ENCODE measurements around the gene HEXIM2.
"Not testable (repeated sequence)": the region's sequence is repeated elsewhere in the genome, so short reads cannot be mapped to it uniquely, and the experiment has no call there.

Gene HEXIM2, protein sequence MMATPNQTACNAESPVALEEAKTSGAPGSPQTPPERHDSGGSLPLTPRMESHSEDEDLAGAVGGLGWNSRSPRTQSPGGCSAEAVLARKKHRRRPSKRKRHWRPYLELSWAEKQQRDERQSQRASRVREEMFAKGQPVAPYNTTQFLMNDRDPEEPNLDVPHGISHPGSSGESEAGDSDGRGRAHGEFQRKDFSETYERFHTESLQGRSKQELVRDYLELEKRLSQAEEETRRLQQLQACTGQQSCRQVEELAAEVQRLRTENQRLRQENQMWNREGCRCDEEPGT

DNA sequence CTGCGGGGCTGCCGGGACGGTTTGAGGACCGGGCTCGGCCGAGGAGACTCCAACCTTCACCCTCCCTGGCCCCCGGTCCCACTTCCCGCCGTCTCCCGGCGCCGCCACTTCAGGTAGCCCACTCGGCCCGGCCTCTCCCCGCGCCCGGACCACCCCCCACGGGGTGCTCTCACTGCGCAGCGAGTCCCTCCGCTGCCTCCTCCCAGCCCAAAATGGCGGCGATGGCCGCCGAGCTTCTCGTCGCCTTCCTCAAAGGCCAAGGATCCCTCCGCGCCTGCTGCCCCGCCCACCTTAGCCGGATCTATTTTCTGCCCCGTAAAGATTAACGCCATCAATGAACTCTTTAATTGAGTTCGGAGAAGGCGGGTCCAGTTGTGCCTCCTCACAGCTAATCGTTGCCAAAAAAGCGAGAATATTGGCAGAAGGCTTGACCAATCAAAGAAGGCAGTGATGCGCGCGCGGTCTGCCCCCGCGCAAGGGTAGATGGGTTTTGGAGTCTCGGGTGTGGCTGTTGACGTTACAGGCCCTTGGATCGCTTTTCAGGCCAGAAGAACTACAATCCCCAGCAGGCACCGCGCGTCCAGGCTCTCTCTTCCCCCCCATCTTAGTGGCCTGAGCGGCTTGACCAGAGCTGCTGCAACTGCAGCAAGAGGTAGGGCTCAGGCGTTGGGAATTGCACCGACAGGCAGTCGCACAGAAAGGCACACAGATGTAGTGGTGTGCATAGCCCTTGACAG, at the start of gene HEXIM2:
HEXIM2 (plus strand) TSS at position 588 of the 737 bp plus-strand sequence. CDS start 919 bp downstream, outside the sequence.
- DNase-seq (ENCODE audit: low read depth in 2 of 3, low spot score in 1 of 3): peak; percentile 93 to 99 (median 96)

GRCh38 chr17:45112559-45113423, 48.9 kb upstream of the HEXIM2 start:
- no peak for DNase-seq (ENCODE audit: low read depth in 2 of 3, low spot score in 1 of 3)

- DNase-seq (ENCODE audit: low read depth in 2 of 3, low spot score in 1 of 3): no peak
Observed at GRCh38 chr17:45113424-45113754, 48.3 kb upstream of the HEXIM2 start.

DNA sequence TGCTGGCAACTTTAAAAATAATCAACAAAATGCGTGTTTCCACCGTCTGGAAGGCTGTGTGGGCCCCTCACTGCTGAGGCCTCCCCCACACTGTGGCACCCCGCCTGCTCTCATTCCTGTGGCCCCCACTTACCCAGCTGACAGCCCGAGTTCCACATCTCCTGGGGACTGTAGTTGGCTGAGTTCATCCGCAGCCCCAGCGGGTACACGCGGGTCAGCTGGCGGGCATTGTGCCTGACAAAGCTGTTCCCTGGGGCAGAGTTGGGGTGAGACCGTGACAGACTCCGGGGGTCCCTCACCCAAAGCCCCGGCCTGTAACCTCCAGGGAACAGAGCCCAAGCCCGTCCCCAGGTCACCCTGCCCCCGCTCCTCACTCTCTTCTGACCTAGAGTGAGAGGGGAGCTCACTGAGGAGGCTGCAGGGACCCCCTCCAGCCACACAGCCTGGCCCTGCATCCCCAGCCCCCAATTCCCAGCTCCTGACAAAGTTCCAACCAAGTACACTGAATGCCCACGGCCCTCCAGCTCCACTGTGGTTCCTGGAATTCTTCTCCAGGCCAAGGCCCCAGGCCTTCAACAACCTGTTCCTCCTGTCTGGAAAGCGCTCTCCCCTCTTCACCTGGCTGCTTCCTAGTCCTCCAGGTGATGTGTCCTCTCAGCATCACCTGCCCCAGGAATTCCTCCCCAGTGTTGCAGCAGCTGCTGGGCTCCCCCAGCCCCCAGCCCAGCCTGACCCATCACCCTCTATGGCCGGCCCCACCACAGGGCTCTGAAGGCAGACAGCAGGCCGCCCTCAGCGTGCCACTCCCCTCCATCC, 47.4 kb upstream of the HEXIM2 start:
- no peak for DNase-seq (ENCODE audit: low read depth in 2 of 3, low spot score in 1 of 3)

DNA sequence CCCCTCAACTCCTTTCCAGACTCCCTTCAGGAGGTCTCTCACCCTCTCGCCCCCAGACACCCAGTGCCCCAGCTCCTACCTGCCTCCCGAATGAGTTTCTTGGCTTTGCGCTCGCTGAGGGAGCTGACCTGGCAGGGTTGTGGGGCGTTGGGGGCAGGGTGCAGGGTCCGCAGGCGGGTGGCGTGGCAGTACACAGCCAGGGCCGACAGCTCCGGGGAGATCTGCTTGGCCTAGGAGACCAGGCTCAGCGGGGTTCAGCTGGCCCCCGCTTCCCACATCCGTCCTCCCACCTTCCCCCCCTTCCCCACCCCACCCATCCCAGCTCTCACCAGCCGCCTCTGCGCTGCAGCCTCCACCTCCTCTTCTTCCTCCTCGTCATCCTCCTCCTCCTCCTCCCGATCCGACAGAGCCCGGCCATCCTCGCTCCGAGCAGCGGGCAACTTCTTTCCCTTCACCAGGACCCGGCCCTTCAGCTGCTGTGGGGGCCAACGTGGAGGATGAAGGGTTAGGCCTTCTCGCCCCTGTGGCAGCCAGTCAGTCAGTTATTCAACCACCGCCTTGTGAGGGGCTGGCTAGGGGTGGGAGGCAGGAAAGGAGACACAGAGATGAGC, 46.6 kb upstream of the HEXIM2 start:
- no peak for DNase-seq (ENCODE audit: low read depth in 2 of 3, low spot score in 1 of 3)

- DNase-seq (ENCODE audit: low read depth in 2 of 3, low spot score in 1 of 3): no peak
Observed at GRCh38 chr17:45115871-45116270, 45.8 kb upstream of the HEXIM2 start.

DNA sequence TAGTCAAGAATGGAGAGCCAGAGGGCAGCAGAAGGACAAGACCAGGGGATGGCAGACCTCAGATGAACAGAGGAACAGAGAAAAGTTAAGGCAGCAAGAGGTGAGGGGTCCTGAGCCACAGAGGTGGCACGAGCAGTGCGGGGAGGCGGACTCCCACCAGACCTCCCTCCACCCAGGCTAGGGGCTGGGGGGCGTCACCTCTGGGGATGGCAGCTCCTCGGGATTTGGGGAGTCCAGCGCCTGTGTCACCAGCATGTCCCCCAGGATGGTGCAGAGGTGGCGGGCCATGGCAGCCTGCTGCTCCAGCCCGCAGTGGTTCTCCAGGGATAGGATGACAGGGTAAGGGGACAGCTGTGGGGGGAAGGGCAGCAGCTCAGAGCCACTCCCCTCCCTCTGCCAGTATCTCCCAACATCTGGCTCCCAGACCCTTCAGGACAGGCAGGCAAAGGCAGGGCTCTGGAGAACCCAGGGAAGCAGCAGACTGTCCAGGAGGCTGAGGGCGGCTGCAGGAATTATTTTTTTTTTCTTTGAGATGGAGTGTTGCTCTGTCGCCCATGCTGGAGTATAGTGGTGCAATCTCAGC, 45.1 kb upstream of the HEXIM2 start:
- no peak for DNase-seq (ENCODE audit: low read depth in 2 of 3, low spot score in 1 of 3)

DNA sequence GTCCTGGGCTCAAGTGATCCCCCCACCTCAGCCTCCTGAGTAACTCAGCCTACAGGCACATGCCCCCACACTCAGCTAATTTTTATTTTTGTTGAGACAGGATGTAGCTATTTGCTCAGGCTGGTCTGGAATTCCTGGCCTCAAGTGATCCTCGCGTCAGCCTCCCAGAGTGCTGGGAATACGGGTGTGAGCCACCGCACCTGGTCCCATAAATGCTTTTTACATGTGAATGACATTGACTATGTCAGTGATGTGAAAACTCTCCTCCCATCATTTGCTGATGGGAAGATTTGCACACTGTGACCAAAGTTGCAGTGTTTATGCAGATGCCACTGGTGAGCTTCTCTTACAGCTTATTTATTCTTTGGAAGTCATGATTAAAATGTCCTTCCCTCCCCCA, 44.3 kb upstream of the HEXIM2 start:
- no peak for DNase-seq (ENCODE audit: low read depth in 2 of 3, low spot score in 1 of 3)

GRCh38 chr17:45117848-45118646, 43.6 kb upstream of the HEXIM2 start:
- DNase-seq (ENCODE audit: low read depth in 2 of 3, low spot score in 1 of 3): no peak

GRCh38 chr17:45118691-45119090, 43.0 kb upstream of the HEXIM2 start:
- no peak for DNase-seq (ENCODE audit: low read depth in 2 of 3, low spot score in 1 of 3)

DNA sequence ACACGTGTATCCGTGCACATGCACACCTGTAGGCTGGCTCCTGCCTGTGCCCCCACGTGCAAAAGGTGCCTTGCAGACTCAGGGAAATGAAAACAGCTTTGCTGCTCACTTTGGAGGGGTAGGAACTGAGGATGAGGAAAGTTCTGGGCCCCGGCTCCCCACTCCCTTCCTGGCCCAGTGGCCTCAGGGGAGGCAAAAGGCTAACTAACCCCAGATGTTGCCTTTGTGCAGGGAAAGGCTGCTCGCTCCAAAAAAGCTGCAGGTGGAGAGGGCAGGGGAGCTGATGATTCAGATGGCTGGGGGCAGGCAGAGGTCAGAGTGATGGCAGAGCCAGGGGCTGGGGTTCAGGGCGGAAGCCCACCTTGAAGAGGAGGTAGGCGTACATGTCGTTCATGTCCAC, 41.7 kb upstream of the HEXIM2 start:
- no peak for DNase-seq (ENCODE audit: low read depth in 2 of 3, low spot score in 1 of 3)

DNA sequence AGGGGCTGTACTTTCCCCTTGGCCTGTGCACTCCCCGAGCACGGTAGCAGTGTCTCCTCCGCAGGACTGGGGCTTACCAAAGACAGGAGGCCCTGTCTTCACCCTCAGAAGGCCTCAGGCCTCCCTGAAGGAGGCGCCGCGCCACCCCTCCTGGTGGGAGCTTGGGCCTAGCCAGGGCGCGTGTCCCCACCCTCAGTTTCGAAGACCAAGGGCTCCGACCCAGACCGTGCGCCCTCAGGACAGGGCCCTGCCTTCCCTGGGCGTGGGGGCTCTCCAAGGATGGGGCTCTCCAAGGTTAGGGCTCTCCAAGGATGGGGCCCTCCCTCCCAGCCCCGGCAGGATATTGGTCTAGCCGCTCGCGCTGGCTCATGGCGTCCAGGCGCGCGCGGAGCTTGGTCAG, 41.1 kb upstream of the HEXIM2 start:
- no peak for DNase-seq (ENCODE audit: low read depth in 2 of 3, low spot score in 1 of 3)

DNA sequence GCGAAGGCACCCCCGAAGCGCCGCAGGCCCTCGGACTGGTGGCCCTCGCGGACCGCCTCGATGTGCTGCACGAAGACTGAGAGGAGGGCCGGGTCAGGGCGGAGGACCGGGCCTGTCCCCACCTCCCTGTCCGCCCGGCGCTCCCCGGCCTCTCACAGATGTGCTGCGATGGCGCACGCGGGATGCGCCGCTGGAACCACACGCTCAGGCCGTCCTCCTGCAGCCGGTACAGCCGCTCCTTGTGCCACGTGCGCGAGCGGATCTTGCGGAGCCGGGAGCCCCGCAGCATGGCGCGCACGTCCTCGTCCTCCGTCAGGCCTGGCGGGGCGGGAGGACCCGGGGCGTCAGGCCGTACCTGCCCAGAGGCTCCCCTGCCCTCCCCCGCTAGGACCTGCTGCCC, 40.6 kb upstream of the HEXIM2 start:
- no peak for DNase-seq (ENCODE audit: low read depth in 2 of 3, low spot score in 1 of 3)

GRCh38 chr17:45123076-45123770, 38.5 kb upstream of the HEXIM2 start:
- no peak for DNase-seq (ENCODE audit: low read depth in 2 of 3, low spot score in 1 of 3)

DNA sequence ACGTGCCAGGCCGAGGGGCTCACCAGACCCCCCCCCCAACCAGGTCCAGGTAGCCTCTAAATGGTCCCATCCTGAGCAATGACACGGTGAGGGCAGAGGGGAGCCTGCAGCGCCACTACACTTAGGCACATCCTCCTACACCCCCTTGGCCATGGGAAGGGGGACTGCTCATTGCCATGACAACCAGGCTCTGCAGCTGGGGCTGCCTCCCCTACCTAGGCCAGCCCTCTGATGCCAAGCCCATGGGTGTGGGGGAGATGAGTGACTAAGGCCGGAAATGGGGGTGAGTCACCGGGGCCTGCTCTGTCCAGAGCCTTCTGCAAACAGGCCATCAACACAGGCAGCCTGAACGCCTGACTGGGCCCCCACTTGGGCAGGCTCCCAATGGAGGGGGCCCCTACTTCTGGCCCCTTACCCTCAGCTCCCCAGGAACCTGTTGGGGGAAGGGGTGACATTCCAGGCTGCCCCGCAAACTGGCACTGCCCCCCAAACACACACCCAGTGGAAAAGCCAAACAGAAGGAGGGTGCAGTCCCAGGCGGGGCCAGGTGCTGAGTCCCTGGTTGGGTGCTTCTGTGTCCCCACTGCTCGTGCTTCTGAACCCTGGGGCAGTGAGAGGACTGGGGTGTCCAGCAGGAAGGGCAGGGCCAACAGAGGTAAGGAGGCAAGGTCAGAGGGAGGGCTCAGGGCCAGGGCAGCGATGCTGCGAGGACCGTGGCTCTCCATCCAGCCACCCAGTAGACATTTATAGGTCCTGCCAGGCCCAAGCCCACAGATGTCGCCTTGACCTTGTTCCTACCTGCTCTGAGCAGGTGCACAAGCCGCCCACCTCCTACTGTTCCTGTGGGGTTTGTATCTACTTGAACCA, 37.5 kb upstream of the HEXIM2 start:
- no peak for DNase-seq (ENCODE audit: low read depth in 2 of 3, low spot score in 1 of 3)

DNA sequence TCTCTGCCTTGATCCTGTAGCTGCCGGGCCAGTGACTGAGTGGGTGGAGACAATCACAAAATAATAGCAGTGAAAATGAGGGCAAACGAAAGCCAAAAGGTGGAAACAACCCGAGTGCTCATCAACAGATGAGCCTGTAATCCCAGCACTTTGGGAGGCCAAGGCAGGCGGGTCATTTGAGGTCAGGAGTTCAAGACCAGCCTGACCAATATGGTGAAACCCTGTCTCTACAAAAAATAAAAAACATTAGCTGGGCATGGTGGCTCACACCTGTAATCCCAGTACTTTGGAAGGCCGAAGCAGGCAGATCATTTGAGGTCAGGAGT, 36.9 kb upstream of the HEXIM2 start:
- not testable (repeated sequence) for DNase-seq (ENCODE audit: low read depth in 2 of 3, low spot score in 1 of 3)

DNA sequence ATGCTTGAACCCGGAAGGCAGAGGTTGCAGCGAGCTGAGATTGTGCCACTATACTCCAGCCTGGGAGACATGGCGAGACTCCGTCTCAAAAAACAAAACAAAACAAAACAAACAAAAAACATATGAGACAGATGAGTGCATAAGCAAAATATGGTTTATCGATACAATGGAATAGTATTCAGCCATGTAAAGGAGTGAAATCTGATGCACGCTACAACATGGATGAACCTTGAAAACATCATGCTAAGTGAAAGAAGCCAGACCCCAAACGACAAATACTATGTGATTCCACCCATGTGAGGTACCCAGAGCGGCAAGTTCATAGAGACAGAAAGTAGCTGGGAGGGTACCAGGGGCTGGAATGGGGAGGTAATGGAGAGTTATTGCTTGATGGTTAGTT, 36.2 kb upstream of the HEXIM2 start:
- DNase-seq (ENCODE audit: low read depth in 2 of 3, low spot score in 1 of 3): no peak

DNA sequence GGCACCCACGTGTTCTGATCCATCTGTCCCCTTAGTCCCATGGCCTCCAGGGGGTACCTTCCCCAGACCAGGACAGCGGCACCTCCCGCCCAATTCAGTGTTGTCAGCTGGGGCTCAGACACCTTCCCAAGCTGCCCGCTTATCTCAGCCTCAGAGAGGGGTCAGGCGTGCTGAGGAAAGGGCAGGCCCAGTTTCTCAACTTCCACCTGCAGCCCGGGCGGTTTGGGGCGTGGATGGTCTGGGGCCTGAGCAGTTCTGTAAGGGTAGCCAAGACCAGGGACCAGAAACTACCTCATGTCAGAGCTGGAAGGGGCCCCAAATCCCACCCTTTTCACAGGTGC, 34.5 kb upstream of the HEXIM2 start:
- DNase-seq (ENCODE audit: low read depth in 2 of 3, low spot score in 1 of 3): no peak
